ENCODE data around the gene ARL16.

- TF ChIP-seq CTCF (IDR thresholded peaks at IDR 0.05), result no peak
- TF ChIP-seq POLR2A (IDR thresholded peaks at IDR 0.05), result no peak
Measured at GRCh38 chr17:81659038-81659437, 24.6 kb downstream of the ARL16 start.
